Endothelial cell of umbilical vein (primary cell): ENCODE data around the gene OR4C12. TPM values are rescaled to one million over a fixed set of nuclear protein-coding genes. Genes with fewer than 3 reads are reported as not detected.
A peak's percentile ranks its signal among the peaks of the same experiment; 100 is the strongest.
"Not testable (repeated sequence)": the region's sequence is repeated elsewhere in the genome, so short reads cannot be mapped to it uniquely, and the experiment has no call there.

Experiments used
- BruUV-seq: library from RNA; stranded (reverse); fragments of 400-500 nt; replicated peaks from 2 replicates; lab custom pipeline; 2021; lab: Mats Ljungman, UMichigan
- CTCF ChIA-PET: fragments of 300-600, 350-600 bp; sonication (Branson Sonifier 250); formaldehyde crosslinking; loops from one replicate; lab custom pipeline; 2021; ENCODE audit warnings: antibody characterized with exemption, inconsistent platforms; lab: Charles Lee
- POLR2A ChIA-PET: fragments of 300-600, 350-600 bp; sonication (Branson Sonifier 250); formaldehyde crosslinking; loops from one replicate; lab custom pipeline; 2021; ENCODE audit warnings: antibody characterized with exemption, inconsistent platforms; lab: Charles Lee
- DNase-seq: peaks from one replicate; pipeline ENCODE4 v3.0.0-alpha.2; 2011; ENCODE audit warnings: low read depth, low spot score
- FAIRE-seq: peaks from 2 replicates; lab custom pipeline; 2011; peaks lifted over from hg19 to GRCh38; lab: Jason Lieb, UNC
- H2AFZ ChIP-seq: 2 replicates; pipeline ENCODE4 v1.6.0; 2012; ENCODE audit warnings: low read depth, low read length, control low read depth, inconsistent platforms
- H3K27ac ChIP-seq: 2 replicates; pipeline ENCODE4 v1.5.1; 2011; ENCODE audit warnings: low read depth, mild to moderate bottlenecking, control low read depth, low read length, moderate library complexity; ENCODE audit not compliant: insufficient read depth
- H3K27me3 ChIP-seq, 2 experiments: 2 replicates each; pipeline versions ENCODE4 v1.6.0 to v1.6.1; 2011; ENCODE audit warnings: low read length in 2 of 2, mixed read lengths in 1 of 2; ENCODE audit not compliant: control insufficient read depth in 2 of 2, insufficient read depth in 2 of 2
- H3K36me3 ChIP-seq, 2 experiments: 2 replicates in 1 of 2; 3 replicates in 1 of 2; pipeline ENCODE4 v1.5.1; 2011; ENCODE audit warnings: low read length in 2 of 2, mild to moderate bottlenecking in 1 of 2, moderate library complexity in 1 of 2; ENCODE audit not compliant: control insufficient read depth in 2 of 2, insufficient read depth in 2 of 2; ENCODE audit errors: extremely low read depth in 1 of 2
- H3K4me1 ChIP-seq: 3 replicates; pipeline ENCODE4 v1.5.1; 2011; ENCODE audit warnings: mild to moderate bottlenecking, low read length; ENCODE audit not compliant: control insufficient read depth, insufficient read depth; ENCODE audit errors: extremely low read depth
- H3K4me2 ChIP-seq: 2 replicates; pipeline ENCODE4 v1.6.1; 2011; ENCODE audit warnings: low read length, control low read depth, mixed read lengths; ENCODE audit not compliant: insufficient read depth
- H3K4me3 ChIP-seq, 3 experiments: fragments of 200-600 bp in 1 of 3; sonication (generic), shearing (Covaris generic) in 1 of 3; replicated peaks in 1 of 3; 2 replicates each; pipeline ENCODE4 v1.5.1; 2011 to 2016; ENCODE audit warnings: control low read depth in 3 of 3, low read length in 3 of 3, mild to moderate bottlenecking in 2 of 3, inconsistent platforms in 1 of 3, low read depth in 1 of 3, moderate library complexity in 1 of 3; ENCODE audit not compliant: insufficient read depth in 1 of 3
- H3K79me2 ChIP-seq: 2 replicates; pipeline ENCODE4 v1.6.0; 2012; ENCODE audit warnings: low read length, inconsistent platforms; ENCODE audit not compliant: control insufficient read depth, insufficient read depth
- H3K9ac ChIP-seq: replicated peaks from 2 replicates; pipeline ENCODE3; 2011; ENCODE audit warnings: low read length, control low read depth; ENCODE audit not compliant: insufficient read depth; ENCODE audit errors: extremely low read depth
- H3K9me1 ChIP-seq: replicated peaks from 3 replicates; pipeline ENCODE4 v1.6.0; 2011; ENCODE audit warnings: mild to moderate bottlenecking, low read length; ENCODE audit not compliant: control insufficient read depth, insufficient read depth; ENCODE audit errors: extremely low read depth
- H3K9me3 ChIP-seq: replicated peaks from 2 replicates; pipeline ENCODE4 v1.5.1; 2012; ENCODE audit warnings: low read length, inconsistent platforms; ENCODE audit not compliant: control insufficient read depth, insufficient read depth
- H4K20me1 ChIP-seq: replicated peaks from 2 replicates; pipeline ENCODE3; 2011; ENCODE audit warnings: mild to moderate bottlenecking, low read length; ENCODE audit not compliant: control insufficient read depth, insufficient read depth; ENCODE audit errors: extremely low read depth
- CTCF ChIP-seq, 2 donors: IDR thresholded peaks; 1 replicate in 1 of 2; 2 replicates in 1 of 2; pipeline ENCODE4 v1.5.1; 2011; ENCODE audit warnings: low read length in 2 of 2, mild to moderate bottlenecking in 2 of 2, moderate library complexity in 2 of 2, control low read depth in 1 of 2, inconsistent platforms in 1 of 2, low read depth in 1 of 2; ENCODE audit not compliant: insufficient read depth in 1 of 2; ENCODE audit errors: extremely low read depth in 1 of 2
- dilution Hi-C: fragments of 300-500 bp; cut with MboI; formaldehyde crosslinking; loops from one replicate; pipeline ENCODE4 v1.15.0; 2019; ENCODE audit warnings: low sequenced_read_pairs; ENCODE audit not compliant: extremely low pct_ligation_motif_present
- intact Hi-C: fragments of 100-400 bp; cut with micrococcal nuclease; formaldehyde crosslinking; loops from one replicate; pipeline ENCODE4 v1.10.0; 2022
- polyA plus RNA-seq, 4 experiments: library from polyadenylated mRNA; depleted of rRNA in 3 of 4; stranded (reverse) in 3 of 4; unstranded in 1 of 4; fragments of >200 nt; gene quantifications; 2 replicates each; pipeline versions ENCODE4 v1.2.1 to v1.2.3, GENCODE V29; 2011 to 2012; ENCODE audit warnings: missing spikeins in 1 of 4
- total RNA-seq: library from RNA; stranded (reverse); gene quantifications from 2 replicates; pipeline ENCODE4 v1.2.3, GENCODE V29; 2021
- TF ChIP-seq, protein P1 (sequence below): IDR thresholded peaks from 2 replicates; pipeline ENCODE4 v1.6.1; 2011; ENCODE audit not compliant: insufficient read depth, insufficient read length

The OR4C12 gene
- total and polyA plus RNA-seq, 2 donors (not counting 3 experiments of a cell fraction or from before 2014, with no cell fraction given): not detected

DNA sequence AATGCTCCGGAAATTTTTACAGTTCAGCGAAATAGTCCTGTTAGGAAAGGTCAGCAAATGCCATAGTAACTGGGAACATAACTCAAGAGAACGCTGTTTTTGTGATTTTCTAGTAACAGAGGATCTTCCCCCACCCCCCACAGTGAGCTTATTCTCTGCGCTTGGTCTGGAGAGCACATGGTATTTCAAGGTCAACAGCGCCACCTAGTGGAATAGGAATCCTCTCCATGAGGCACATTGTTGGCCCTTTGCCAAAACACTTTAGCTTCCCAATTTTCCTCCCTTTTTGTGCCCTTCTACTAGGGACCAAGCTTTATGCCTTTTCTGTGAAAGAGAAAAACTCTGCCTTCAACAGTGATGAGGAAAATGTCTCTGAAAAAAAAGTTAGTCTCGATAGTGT lies 13.2 kb upstream of the OR4C12 start:
- ChIA-PET CTCF (interaction anchor here (0.7 to 1.1 kb wide), 4 partner anchors 1688 to 1879 kb away, joined by 3 to 12 read pairs (median 10); no protein-coding TSS in a partner anchor), POLR2A (no interaction called here)
- H3K9me3 ChIP-seq: no peaks in the 10 kb centered on the region
- peak; percentile 38 to 48 for TF ChIP-seq CTCF (IDR thresholded peaks at IDR 0.05; ENCODE audit: extremely low read depth in 1 of 2, insufficient read depth in 1 of 2, low read depth in 1 of 2, low read length in 2 of 2)
- TF ChIP-seq, protein P1, sequence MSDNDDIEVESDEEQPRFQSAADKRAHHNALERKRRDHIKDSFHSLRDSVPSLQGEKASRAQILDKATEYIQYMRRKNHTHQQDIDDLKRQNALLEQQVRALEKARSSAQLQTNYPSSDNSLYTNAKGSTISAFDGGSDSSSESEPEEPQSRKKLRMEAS: no peak
- no peak overlapping the region for H3K27ac ChIP-seq
- intact Hi-C loops: loop anchor here (2.0 to 5.0 kb wide), 2 partner anchors 763 to 1689 kb away; partner anchors contain the start of gene OR4S1
- H3K4me3 ChIP-seq: no peak overlapping the region
- no peaks in the 10 kb centered on the region for H3K79me2 ChIP-seq
- dilution Hi-C loops: no loop called here
- no peaks in the 10 kb centered on the region for H3K9me1 ChIP-seq
- no peaks in the 10 kb centered on the region for H3K27me3 ChIP-seq
- no peak overlapping the region for H3K4me2 ChIP-seq
- H3K36me3 ChIP-seq: no peaks in the 10 kb centered on the region
- H3K4me1 ChIP-seq: no peaks in the 10 kb centered on the region
- no peak overlapping the region for H3K9ac ChIP-seq
- FAIRE-seq: no peak
- no TSS peak for BruUV-seq
- no peak overlapping the region for H2AFZ ChIP-seq
- peak; percentile 6 for DNase-seq
- H4K20me1 ChIP-seq: no peaks in the 10 kb centered on the region

DNA sequence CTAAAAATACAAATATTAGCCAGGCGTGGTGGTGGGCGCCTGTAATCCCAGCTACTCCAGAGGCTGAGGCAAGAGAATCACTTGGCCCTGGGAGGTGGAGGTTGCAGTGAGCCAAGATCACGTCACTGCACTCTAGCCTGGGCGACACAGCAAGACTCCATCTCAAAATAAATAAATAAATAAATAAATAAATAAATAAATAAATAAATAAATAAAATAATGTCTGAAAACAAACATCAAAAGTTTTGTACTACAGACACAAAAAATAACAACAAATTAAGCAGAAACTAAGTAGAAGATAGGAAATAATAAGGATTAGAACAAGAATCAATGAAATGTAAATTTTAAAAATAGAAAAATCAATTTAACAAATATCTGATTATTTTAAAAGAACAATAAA lies 8.9 kb downstream of the OR4C12 start:
- intact Hi-C loops, H2AFZ ChIP-seq, H3K9me1 ChIP-seq, H3K4me3 ChIP-seq, H3K27me3 ChIP-seq, POLR2A ChIA-PET, H3K4me1 ChIP-seq, H3K9me3 ChIP-seq, BruUV-seq, H3K79me2 ChIP-seq, FAIRE-seq, H3K27ac ChIP-seq, CTCF ChIA-PET, H4K20me1 ChIP-seq, H3K9ac ChIP-seq, dilution Hi-C loops, DNase-seq, H3K36me3 ChIP-seq, H3K4me2 ChIP-seq: not testable (repeated sequence)
